DOHH2 (cell line): ENCODE data around the gene AP3S1.

Source experiments
- H3F3A ChIP-seq: fragments of 200-600 bp; sonication (generic), shearing (Covaris generic); 2 replicates; pipeline ENCODE4 v1.6.0; 2016; ENCODE audit warnings: antibody characterized with exemption, mild to moderate bottlenecking; ENCODE audit not compliant: control insufficient read depth, insufficient read depth
- H3K27ac ChIP-seq: fragments of 200-600 bp; sonication (generic); 2 replicates; pipeline ENCODE4 v1.5.1; 2014; ENCODE audit warnings: low read depth, mild to moderate bottlenecking, low read length, moderate library complexity
- H3K27me3 ChIP-seq: fragments of 200-600 bp; sonication (generic); 2 replicates; pipeline ENCODE4 v1.6.1; 2014; ENCODE audit warnings: mild to moderate bottlenecking, low read length, mixed read lengths; ENCODE audit not compliant: control insufficient read depth
- H3K36me3 ChIP-seq: fragments of 200-600 bp; sonication (generic); 2 replicates; pipeline ENCODE4 v1.6.1; 2014; ENCODE audit warnings: mild to moderate bottlenecking, low read length, moderate library complexity, mixed read lengths; ENCODE audit not compliant: control insufficient read depth
- H3K4me1 ChIP-seq: fragments of 200-600 bp; sonication (generic); 2 replicates; pipeline ENCODE4 v1.6.1; 2014; ENCODE audit warnings: mild to moderate bottlenecking, low read length, mixed read lengths; ENCODE audit not compliant: control insufficient read depth
- H3K4me2 ChIP-seq: fragments of 200-600 bp; sonication (generic); 2 replicates; pipeline ENCODE4 v1.6.0; 2014; ENCODE audit warnings: mild to moderate bottlenecking, low read length, moderate library complexity
- H3K4me3 ChIP-seq: fragments of 200-600 bp; sonication (generic); 2 replicates; pipeline ENCODE4 v1.5.1; 2014; ENCODE audit warnings: mild to moderate bottlenecking, low read length, mixed read lengths
- H3K79me2 ChIP-seq: fragments of 200-600 bp; sonication (generic); 2 replicates; pipeline ENCODE4 v1.6.1; 2014; ENCODE audit warnings: mild to moderate bottlenecking, low read length, mixed read lengths; ENCODE audit not compliant: control insufficient read depth
- H3K9me2 ChIP-seq: fragments of 200-600 bp; sonication (generic); replicated peaks from 2 replicates; pipeline ENCODE4 v1.6.1; 2014; ENCODE audit warnings: mild to moderate bottlenecking, low read length, mixed read lengths; ENCODE audit not compliant: control insufficient read depth
- H3K9me3 ChIP-seq: fragments of 200-600 bp; sonication (generic); 2 replicates; pipeline ENCODE4 v1.6.1; 2014; ENCODE audit warnings: antibody characterized with exemption, low read length, mixed read lengths; ENCODE audit not compliant: control insufficient read depth, insufficient read depth
- H4K20me1 ChIP-seq: fragments of 200-600 bp; sonication (generic); 2 replicates; pipeline ENCODE4 v1.6.0; 2014; ENCODE audit warnings: low read depth, mild to moderate bottlenecking, antibody characterized with exemption, low read length, moderate library complexity; ENCODE audit not compliant: control insufficient read depth, insufficient read depth
- EZH2phosphoT487 ChIP-seq: fragments of 200-600 bp; sonication (generic); IDR thresholded peaks from 2 replicates; pipeline ENCODE4 v1.6.1; 2017; ENCODE audit warnings: borderline replicate concordance, mild to moderate bottlenecking, antibody characterized with exemption, low read length, moderate library complexity, mixed read lengths
- TF ChIP-seq, protein P1 (sequence below): fragments of 200-600 bp; sonication (generic); IDR thresholded peaks from one replicate; pipeline ENCODE4 v1.5.1; 2014; ENCODE audit warnings: antibody characterized with exemption, mild to moderate bottlenecking, low read depth, low read length; ENCODE audit not compliant: poor library complexity, severe bottlenecking

The AP3S1 gene

DNA sequence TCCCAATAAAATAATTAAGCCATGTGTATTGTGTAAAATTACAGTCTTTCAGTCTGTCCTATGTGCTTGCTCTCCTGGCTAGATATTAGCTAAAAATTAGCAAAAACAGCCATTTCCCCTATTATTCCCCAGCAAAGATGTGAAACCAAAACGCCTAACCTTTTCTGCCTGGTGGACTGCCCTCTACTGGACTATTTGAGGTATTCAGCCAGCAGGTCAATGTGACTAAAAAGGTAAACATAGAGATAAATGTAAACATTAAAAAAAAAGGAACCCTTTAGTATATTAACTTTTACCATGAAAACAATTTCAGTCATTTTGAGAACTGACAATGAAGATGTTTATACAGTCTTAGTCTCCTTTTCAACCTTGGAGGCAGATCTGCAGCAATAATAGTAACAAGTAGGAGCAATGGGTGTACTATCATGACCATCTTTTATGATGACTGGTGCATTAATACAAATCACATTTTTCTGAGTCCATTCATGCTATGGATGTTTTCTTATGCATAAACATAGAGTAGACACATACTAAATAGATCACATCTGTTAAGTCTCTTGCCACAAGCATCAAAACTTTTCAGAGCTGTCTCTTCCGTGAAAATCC lies 10.5 kb upstream of the AP3S1 start:
- H3K9me3 ChIP-seq = no peaks in the 10 kb centered on the region
- no peak overlapping the region for H3K4me3 ChIP-seq
- H3K36me3 ChIP-seq = peaks cover 83% of the 10 kb centered on the region
- H3F3A ChIP-seq = peaks cover 35% of the 10 kb centered on the region
- H3K4me1 ChIP-seq = peaks cover 10% of the 10 kb centered on the region
- no peaks in the 10 kb centered on the region for H3K9me2 ChIP-seq
- H3K27me3 ChIP-seq = no peaks in the 10 kb centered on the region
- H3K27ac ChIP-seq = no peak overlapping the region
- H3K4me2 ChIP-seq = no peak overlapping the region
- no peaks in the 10 kb centered on the region for H4K20me1 ChIP-seq
- peaks cover 19% of the 10 kb centered on the region for H3K79me2 ChIP-seq
- TF ChIP-seq, protein P1, sequence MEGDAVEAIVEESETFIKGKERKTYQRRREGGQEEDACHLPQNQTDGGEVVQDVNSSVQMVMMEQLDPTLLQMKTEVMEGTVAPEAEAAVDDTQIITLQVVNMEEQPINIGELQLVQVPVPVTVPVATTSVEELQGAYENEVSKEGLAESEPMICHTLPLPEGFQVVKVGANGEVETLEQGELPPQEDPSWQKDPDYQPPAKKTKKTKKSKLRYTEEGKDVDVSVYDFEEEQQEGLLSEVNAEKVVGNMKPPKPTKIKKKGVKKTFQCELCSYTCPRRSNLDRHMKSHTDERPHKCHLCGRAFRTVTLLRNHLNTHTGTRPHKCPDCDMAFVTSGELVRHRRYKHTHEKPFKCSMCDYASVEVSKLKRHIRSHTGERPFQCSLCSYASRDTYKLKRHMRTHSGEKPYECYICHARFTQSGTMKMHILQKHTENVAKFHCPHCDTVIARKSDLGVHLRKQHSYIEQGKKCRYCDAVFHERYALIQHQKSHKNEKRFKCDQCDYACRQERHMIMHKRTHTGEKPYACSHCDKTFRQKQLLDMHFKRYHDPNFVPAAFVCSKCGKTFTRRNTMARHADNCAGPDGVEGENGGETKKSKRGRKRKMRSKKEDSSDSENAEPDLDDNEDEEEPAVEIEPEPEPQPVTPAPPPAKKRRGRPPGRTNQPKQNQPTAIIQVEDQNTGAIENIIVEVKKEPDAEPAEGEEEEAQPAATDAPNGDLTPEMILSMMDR = peak; percentile 84
- TF ChIP-seq EZH2phosphoT487 = no peak

DNA sequence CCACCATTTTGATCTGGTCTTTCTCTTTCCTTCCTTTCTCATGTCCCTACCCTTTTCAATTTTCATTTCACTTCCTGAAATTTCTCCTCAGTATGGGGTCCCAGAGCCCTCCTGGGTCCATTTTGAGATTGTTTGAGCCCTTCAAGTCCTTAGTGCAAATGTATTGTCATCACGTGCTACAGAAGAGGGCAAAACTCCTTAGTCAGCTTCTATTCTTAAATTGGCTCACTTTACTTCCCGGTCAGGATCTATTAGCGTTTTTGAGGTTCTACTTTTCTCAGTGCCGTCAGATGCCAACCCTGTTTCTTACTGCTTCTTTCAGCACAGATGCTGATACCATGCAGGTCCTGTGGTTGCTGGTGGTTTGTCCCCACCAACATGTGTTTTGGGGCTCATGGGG lies 6.3 kb upstream of the AP3S1 start:
- Histone ChIP-seq H3K36me3 (peaks cover 95% of the 10 kb centered on the region), H3K9me3 (no peaks in the 10 kb centered on the region), H4K20me1 (peaks cover 18% of the 10 kb centered on the region), H3K4me1 (peaks cover 39% of the 10 kb centered on the region), H3K4me2 (no peak overlapping the region), H3K79me2 (peaks cover 59% of the 10 kb centered on the region), H3K9me2 (no peaks in the 10 kb centered on the region), H3K4me3 (no peak overlapping the region), H3F3A (peaks cover 29% of the 10 kb centered on the region), H3K27me3 (no peaks in the 10 kb centered on the region), H3K27ac (no peak overlapping the region)
- TF ChIP-seq, protein P1 = no peak
- no peak for TF ChIP-seq EZH2phosphoT487

DNA sequence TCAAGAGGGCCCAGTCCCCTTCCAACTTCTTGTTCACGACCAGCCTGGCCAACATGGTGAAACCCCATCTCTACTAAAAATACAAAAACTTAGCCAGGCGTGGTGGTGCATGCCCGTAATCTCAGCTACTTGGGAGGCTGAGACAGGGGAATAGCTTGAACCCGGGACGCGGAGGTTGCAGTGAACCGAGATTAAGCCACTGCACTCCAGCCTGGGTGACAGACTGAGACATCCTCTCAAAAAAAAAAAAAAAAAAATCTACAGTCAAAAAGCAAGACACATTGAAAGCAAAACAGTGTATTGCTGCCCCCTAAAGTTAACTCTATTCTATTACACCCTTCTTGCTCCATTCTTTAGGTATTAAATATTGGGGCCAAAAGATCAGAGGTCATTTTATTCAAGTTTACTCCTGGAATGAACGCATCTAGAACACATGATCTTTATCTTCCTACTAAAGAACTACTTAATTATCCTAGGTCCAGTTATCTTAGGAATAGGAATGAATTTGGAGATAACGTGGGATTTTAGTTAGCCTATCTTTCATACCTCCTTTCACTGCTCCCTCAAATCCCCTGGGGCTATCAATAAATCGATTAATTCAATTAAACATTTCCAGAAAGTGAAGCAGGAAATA lies 2.7 kb upstream of the AP3S1 start:
- Histone ChIP-seq H3K4me1 (peaks cover 42% of the 10 kb centered on the region), H3K27ac (peak overlapping the region; percentile 28), H3K4me3 (peak overlapping the region; percentile 96), H3K9me2 (no peaks in the 10 kb centered on the region), H3K79me2 (peaks cover 90% of the 10 kb centered on the region), H3K27me3 (no peaks in the 10 kb centered on the region), H3K36me3 (peaks cover 76% of the 10 kb centered on the region), H3K4me2 (peak overlapping the region; percentile 65), H4K20me1 (peaks cover 27% of the 10 kb centered on the region), H3K9me3 (no peaks in the 10 kb centered on the region), H3F3A (peaks cover 21% of the 10 kb centered on the region)
- no peak for TF ChIP-seq EZH2phosphoT487
- TF ChIP-seq, protein P1 = peak; percentile 57
